GM21737 (cell line): Measurements from ENCODE around the gene FHIT.
"Not testable (repeated sequence)": the region's sequence is repeated elsewhere in the genome, so short reads cannot be mapped to it uniquely, and the experiment has no call there.

ENCODE experiments used
- ATAC-seq: cut with Tn5 transposase; IDR thresholded peaks from one replicate; pipeline ENCODE4 v1.9.1; 2021; ENCODE audit warnings: mild to moderate bottlenecking, moderate library complexity; ENCODE audit not compliant: unreplicated experiment

The FHIT gene

DNA sequence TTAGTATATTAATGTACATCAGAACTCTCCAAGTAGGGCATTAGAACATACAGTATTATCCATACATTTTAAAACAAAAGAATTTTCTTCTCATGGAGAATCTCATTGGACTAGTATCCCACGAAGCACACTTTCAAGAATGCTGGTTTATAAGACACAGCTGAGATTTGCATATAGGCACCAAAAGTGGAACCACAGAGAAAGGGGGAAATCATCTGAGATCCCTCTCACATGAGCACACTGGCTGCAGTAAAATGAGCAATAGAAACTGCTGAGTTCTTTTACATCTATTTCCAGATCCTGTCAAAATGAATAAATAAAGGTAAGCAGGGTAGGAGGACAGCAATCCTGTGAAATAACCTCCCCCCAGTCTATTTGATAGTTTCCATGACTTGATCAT lies 665.3 kb downstream of the FHIT start:
- ATAC-seq: no peak

DNA sequence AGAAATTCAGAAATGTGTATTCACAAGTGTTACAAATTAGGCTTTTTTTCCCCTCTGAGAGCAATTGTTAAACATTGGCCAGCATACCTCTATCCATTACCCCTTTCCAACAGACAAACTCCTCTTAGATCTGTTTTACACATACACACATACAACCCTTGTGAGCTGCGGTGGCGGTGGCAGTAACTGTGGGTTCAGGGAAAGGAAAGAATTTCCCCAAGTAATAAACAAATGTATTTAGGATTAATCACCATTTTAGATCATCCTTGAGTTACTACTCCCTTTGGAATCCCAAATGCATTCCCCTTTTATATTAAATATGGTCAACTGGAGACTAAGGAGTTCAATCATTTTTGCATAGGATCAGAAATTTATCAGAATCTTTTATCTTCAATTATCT lies 667.0 kb downstream of the FHIT start:
- ATAC-seq: no peak

DNA sequence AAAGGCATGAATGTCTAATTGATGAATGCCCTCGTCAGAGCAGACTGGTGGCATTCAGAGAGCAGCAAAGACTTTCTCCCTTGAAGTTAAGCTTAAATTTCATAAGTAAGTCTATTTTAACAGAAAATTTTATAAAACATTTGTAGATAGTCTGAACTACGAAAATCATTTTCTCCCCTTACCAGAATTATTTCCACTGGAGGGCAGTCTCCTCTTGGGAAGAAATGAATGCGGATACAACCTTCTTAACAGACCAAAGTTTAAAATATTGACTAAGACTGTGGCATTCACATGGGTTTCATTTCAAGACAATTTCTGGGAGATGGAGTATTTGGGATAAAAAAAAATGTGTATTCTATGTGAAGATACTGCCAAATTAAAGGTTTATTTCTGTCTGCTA lies 669.0 kb downstream of the FHIT start:
- no peak for ATAC-seq

DNA sequence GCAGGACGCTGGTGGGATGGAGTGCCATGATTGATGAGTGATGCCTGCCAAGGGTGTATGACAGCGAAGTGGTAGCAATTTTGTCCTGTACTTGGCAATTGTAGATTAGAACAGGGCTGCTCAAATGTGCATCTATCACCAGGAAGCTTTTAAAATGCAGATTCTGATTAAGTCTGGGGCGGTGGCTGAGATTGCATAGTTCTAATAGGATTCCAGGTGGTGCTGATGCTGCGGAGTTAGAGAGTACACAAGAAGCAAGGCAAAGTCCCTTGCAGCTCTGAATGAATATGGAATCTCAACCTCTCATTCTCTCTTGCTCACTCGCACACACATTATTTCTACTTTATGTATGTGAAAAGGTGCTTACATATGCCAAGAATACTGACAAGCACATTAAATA lies 670.4 kb downstream of the FHIT start:
- no peak for ATAC-seq

DNA sequence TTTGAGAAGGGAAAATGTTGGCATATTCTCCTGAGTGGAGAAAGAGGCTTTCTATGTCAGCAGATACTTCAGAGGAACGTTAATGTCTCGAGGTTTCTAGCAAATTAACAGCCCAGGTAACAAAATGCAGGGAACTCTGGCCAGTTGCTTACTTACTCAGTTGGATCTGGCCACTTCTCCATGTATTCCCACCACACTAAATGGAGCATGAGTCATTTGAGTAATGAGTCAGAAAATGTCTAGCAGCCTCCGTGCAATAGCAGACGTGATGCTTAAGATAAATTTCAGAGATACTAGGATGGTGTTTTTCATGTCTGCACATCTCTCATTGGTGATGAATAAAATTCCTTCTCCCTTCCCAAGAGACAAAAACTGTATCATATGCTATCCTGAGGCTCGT lies 671.5 kb downstream of the FHIT start:
- ATAC-seq: no peak

DNA sequence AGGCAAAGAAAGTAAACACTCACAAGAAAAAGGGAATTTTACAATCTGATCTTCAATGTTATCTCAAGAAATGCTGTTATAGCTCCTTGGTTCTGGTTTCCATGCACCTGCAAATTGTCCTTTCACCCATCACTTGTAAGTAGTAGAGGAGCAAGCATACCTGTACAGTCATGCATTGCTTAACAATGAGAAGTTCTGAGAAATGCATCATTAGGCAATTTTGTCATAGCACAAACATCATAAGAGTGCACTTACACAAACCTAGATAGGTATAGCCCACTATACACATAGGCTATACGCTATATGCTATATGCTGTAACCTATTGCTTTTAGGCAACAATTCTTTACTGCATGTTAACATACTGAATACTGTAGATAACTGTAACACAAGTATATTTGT lies 672.3 kb downstream of the FHIT start:
- no peak for ATAC-seq

DNA sequence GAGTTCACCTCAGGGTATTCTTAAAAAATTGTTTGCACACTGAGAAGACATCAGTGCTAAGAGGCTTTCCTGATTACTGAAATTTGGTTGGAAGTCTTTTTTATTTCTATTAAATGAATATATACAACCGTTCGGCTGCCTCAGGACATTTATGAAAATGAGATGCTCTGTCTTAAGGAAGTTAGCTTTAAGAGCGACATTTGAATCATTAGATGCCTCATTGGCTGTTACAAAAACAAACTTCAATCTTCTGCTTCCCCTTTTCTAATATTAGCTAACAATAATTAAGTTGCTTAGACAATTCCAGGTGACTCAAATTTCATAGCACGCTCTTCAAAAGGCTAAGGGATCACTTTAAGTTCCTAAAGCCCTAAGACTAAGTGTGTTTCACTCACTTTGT lies 673.7 kb downstream of the FHIT start:
- ATAC-seq: no peak

DNA sequence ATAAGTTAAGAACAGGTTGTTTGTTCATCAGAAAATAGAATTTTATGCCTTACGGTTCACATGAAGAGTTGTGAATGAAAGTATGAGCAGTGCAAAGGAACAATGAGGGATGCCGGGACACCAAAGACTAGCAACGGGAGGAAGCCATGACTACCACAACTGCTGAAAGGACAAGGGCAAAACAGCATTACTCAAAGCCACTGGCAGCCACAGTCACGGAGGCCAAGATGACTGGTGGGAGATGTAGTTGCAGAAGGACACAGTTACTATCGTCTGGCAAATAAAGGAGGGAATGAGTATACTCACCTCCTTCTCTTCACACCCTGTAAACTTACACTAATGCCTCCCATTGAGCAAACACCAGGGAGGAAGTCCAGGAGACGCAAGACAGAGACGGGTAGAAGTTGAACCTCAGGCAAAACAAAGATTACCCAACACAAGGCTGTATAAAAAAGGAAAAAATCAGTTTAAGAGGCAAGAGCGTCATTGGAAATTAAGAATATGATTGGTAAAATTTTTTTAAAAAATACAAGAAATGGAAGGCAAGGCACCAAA lies 675.5 kb downstream of the FHIT start:
- no peak for ATAC-seq

DNA sequence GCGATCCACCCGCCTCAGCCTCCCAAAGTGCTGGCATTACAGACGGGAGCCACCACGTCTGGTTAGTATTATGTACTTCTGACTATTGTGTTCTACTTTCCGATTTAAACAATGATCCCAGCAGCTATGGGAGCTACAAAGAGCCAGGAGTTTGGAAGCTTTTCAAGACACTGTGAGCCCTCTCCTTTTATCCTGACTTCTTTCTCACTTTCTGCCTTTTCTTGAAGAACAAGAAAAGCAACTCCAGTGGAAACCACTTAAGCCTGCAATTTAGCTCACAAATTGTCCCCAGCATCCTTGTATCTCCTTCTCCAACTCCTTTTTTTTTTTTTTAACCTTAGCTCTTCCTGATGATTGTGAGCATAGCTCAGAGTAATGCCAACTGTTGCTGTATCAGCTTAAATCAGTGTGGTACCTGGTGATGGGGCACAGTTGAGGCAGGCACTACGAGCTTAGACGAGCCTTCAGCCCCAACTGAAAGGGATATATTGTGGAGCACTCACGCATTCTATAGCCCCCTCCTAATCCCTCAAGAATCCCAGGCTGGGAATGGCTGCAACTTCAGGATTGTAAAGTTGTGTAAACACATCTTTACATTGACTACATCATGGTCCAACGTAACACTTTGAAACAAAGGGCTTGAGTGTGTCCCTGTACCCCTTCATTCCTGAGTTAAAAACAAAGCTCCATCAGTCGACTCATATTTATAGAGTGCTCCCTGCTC lies 677.0 kb downstream of the FHIT start:
- ATAC-seq: no peak

DNA sequence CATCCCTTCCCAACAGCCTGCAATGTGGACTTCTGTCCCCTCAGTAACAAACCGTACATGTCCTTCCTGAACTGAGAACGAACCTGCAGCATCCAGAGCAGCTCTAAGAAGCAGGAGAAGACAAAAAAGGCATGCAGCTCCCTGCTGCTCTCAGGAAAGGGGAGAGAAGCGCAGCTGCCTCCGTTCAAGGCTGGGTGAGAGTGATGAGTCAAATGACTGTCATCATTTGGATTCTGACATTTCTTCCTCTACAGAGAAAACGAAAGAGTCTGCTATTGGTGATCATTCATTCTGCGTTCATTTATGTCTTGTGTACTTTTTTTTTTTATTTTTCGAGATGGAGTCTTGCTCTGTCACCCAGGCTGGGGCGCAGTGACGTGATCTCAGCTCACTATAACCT lies 677.8 kb downstream of the FHIT start:
- ATAC-seq: no peak

DNA sequence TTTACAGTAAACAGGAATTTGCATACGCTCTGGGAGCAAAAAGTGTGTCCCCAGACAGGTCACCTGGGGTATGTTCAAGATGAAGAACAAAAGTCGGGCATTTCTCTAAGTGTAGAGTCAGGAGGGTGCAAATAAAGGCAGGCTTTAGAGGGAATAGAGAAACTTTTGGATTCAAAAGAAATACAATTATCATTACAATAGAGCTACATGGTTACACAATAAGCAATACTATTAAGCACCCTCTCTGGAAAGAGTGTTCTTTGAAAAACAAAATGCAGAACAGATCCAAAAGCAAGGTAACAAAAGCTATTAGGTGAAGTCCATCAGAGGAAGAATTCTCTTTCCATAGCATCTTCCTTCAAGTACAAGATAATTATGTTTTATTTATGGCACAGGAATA lies 679.7 kb downstream of the FHIT start:
- ATAC-seq: no peak

DNA sequence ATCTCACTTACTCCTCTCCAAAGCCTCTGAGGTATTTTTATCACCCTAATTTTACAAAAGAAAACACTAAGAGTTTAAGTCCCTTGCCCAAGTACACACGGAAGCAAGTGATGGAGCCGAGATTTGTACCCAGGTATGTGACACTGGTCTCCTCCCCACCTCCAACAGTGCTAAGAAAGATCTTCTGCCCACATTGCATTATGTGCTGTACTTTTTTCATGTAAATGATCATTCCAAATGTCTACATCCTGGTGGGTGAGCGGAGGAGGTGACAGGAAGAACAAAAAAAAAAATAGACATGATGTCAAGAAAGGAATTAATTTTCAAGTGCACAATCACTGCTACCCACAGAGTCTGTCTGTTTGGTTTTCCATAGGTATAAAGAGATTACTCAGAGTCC lies 694.1 kb downstream of the FHIT start:
- no peak for ATAC-seq

DNA sequence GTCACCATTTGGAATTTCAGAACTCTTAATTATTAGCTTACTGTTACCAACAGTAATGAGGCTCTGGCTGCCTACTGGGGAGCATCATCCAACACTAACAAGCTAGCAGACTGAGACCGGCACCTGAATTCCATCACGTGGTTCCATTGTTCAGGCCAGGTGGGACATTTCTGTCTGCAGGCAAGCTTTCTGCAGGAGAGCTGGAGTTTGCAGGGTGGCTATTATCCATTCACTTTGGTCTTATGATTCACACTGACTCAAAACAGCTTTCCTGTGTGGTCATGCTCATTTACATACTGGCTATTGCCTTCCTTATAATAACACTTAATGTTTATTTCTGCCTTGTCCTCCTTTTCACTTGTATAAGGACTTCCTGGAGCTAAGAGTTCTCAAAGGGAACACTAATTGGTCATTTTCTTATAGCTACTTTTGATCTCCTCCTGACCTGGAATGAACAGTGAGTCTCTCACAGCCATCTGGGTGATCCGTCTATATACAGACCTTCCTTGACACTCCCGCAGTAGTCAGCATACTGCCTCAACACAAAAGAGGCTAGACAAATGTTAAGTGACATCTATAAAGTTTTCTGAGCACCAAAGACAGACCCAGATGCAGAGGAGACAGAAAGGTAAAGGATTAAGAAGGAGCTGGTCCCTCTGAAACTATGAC lies 695.4 kb downstream of the FHIT start:
- peak; percentile 92 for ATAC-seq

DNA sequence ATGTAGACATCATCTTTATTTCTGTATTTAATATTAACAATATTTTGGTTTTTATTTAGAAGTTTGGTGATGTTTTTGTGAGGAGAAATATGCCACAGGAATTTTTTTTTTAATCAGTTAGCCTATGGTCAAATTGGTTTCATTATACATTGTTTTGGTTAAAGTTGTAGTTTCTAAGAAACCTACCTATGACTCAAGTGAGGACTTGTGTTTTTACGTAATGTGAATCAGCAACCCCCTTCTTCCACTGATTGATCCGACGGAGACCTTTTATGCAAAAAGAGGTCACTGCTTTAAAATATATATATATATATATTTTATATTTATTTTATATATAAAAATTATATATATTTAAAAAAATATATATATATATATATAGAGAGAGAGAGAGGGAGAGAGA lies 698.1 kb downstream of the FHIT start:
- ATAC-seq: no peak

DNA sequence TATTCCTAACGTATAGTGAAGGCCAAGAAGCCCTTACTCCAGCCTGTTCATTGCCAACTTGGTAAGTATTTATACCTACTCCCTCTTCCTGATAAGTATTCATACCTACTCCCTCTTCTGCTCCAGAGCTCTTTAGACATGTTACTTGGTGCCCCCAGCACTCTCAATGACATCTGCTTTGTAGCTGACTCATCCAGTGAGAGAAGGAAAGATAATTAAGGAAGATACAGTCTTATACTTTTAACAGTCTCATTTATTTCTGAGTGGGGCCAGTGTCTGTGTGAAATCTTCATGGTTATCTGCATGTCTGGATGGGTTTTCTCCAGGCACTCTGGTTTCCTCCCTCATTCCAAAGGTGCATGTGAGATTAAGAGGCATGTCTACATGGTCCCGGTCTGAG lies 698.7 kb downstream of the FHIT start:
- ATAC-seq: no peak

DNA sequence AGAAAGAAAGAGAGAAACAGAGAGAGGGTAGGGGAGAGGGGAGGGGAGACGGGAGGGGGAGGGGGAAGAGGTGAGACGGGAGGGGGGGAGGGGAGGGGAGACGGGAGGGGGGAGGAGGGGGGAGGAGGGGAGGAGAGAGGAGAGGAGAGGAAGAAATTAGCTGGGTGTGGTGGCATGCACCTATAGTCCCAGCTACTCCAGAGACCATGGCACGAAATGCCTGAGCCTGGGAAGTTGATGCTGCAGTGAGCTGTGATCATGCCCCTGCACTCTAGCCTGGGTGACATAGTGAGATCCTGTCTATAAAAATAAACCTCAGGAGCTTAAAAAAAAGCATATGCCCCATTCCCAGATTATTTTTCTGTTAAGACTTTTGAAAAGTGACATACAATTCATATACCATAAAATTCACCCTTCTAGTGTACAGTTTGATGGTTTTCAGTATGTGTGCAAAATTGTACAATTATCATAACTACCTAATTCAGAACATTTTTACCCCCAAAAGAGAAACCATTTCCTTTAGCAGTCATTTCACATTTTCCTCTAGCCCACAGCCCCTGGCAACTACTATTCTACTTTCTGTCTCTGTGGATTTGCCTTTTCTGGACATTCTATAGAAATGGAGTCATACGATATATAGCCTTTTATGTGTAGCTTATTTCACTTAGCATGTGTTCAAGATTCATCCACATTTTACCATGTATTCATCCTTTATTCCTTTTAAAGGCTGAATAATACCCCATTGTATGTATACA lies 699.6 kb downstream of the FHIT start:
- ATAC-seq: no peak

DNA sequence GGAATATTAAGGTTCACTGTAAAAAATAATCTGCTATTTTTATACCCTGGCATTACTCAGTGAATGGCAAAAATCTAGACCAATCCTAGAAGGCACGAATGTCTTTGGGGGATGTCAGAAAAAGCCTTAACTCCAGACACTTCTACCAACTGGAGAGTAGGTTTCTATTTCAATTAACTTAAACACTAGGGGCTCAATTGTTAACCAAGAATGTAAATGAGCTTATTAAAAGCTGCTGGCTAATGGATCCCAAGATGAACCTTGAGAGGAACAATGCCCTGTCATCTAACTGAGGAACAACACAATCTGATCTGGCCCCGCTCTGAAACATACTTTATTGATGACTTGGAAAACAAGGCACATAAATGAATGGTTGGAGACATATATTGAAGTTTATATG lies 701.4 kb downstream of the FHIT start:
- ATAC-seq: no peak

DNA sequence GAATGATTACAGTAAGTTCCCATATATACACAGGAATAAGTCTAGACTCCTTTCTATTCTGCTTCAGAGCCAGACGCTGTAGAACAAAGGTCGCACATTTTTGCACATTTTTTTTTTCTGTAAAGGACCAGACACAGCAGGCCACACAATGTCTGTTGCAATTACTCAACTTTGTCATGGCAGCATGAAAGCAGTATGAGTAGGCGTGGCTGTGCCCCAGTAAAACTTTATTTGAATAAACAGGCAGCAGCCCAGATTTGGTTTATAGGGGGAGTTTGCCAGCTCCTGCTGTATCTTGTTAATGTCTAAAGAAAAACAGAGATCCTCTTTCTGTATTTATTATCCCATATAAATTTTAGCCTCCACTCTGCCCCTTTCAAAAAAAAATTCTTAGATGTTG lies 708.3 kb downstream of the FHIT start:
- no peak for ATAC-seq

DNA sequence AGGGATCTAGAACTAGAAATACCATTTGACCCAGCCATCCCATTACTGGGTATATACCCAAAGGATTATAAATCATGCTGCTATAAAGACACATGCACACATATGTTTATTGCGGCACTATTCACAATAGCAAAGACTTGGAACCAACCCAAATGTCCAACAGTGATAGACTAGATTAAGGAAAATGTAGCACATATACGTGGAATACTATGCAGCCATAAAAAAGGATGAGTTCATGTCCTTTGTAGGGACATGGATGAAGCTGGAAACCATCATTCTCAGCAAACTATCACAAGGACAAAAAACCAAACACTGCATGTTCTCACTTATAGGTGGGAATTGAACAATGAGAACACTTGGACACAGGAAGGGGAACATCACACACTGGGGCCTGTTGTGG lies 711.9 kb downstream of the FHIT start:
- ATAC-seq: not testable (repeated sequence)

DNA sequence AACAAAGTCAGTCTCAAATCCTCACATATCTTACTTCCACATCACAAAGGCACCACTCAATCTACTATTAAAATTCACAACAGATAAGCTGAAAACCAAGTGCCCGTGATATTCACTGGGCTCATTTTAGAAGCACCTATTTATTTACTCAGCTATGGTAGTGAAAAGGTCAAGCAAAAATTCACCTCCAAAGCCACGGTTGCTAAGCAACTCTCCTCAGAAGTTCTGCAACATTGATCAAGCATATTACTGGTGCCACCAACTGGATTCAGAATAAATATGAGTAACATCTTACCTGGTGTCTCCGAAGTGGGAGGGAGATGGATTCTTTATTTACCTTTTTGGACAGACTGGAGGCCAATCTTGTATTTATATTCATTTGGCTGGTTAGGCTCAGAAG lies 714.8 kb downstream of the FHIT start:
- no peak for ATAC-seq

DNA sequence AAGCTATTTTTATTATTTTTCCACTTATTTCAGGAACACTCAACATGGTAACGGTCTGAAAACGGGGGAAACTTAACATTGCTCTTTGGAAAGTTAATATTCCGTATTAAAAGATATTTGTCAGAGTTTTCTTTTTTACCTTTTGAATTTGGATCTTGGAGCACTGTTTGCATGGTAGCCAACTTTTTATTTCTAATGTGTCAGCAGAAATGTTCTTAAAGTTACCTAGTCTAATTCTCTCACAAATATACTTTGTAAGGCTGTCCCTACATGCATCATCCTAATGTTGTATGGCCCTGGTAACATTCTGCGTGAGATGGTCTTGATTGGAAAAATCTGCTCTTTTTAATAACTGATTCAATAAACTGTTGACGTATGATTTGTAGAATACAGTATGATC lies 719.5 kb downstream of the FHIT start:
- no peak for ATAC-seq

DNA sequence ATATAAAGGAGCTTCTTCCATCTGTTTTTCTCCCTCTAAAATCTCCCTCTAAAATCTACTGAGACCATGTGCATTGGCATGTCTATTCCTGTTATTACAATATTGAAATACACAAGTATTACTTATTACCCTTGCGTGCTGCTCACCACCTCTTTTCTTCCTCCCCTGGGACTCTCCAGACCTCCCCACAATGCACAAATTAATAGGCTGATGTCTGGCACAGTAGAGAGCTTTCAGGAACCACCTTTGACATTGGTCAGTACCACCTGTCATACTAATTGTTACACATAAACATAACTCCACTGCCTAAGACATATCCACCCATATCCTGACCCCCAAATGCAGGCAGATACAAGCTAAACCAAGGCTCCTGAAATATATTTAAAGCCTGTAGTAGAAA lies 722.6 kb downstream of the FHIT start:
- ATAC-seq: no peak
